Fibroblast of the conjunctiva (primary cell): Measurements from ENCODE around the gene CD200R1L.
"Not testable (repeated sequence)": the region's sequence is repeated elsewhere in the genome, so short reads cannot be mapped to it uniquely, and the experiment has no call there.

ENCODE experiments used
- DNase-seq: peaks from one replicate; pipeline ENCODE4 v3.0.0-alpha.2; 2010; ENCODE audit warnings: low read depth

CD200R1L gene

GRCh38 chr3:112846764-112847163 is at the start of gene CD200R1L:
CD200R1L (minus strand) TSS chr3:112846864; CDS start chr3:112829367, 17,497 bp downstream.
- DNase-seq: no peak

GRCh38 chr3:112894258-112894657 is 47.6 kb upstream of the CD200R1L start:
- DNase-seq: no peak

GRCh38 chr3:112889357-112889756 is 42.7 kb upstream of the CD200R1L start:
- DNase-seq: no peak

GRCh38 chr3:112888381-112889085 is 41.9 kb upstream of the CD200R1L start:
- no peak for DNase-seq

- no peak for DNase-seq
These were observed 38.1 kb upstream of the CD200R1L start for GRCh38 chr3:112884678-112885290.

- no peak for DNase-seq
These were observed 35.2 kb upstream of the CD200R1L start for GRCh38 chr3:112881891-112882290.

GRCh38 chr3:112875561-112875960 is 28.9 kb upstream of the CD200R1L start:
- DNase-seq: no peak

- no peak for DNase-seq
These were observed 28.1 kb upstream of the CD200R1L start for GRCh38 chr3:112874725-112875124.

GRCh38 chr3:112873632-112874031 is 27.0 kb upstream of the CD200R1L start:
- no peak for DNase-seq

GRCh38 chr3:112871735-112872134 is 25.1 kb upstream of the CD200R1L start:
- DNase-seq: no peak

- no peak for DNase-seq
These were observed 19.1 kb upstream of the CD200R1L start for GRCh38 chr3:112865757-112866156.

- DNase-seq: no peak
These were observed 14.2 kb upstream of the CD200R1L start for GRCh38 chr3:112860898-112861297.

GRCh38 chr3:112858410-112859069 is 11.9 kb upstream of the CD200R1L start:
- DNase-seq: no peak

- no peak for DNase-seq
These were observed 10.9 kb upstream of the CD200R1L start for GRCh38 chr3:112857526-112857925.

GRCh38 chr3:112856537-112856936 is 9.9 kb upstream of the CD200R1L start:
- DNase-seq: no peak

- DNase-seq: no peak
These were observed 9.2 kb upstream of the CD200R1L start for GRCh38 chr3:112855883-112856282.

GRCh38 chr3:112855074-112855473 is 8.4 kb upstream of the CD200R1L start:
- not testable (repeated sequence) for DNase-seq

GRCh38 chr3:112848196-112848595 is 1.5 kb upstream of the CD200R1L start:
- no peak for DNase-seq

- no peak for DNase-seq
These were observed 1.0 kb upstream of the CD200R1L start for GRCh38 chr3:112847692-112848091.

GRCh38 chr3:112845772-112846171 is 892 bp downstream of the CD200R1L start:
- no peak for DNase-seq

- no peak for DNase-seq
These were observed 17.6 kb downstream of the CD200R1L start for GRCh38 chr3:112829046-112829445.

- DNase-seq: no peak
These were observed 24.3 kb downstream of the CD200R1L start for GRCh38 chr3:112822064-112823055.
